GM18502 (cell line): ENCODE results near the gene OR6N1.

Experiments used
- ATAC-seq: cut with Tn5 transposase; IDR thresholded peaks from one replicate; pipeline ENCODE4 v1.9.1; 2021; ENCODE audit warnings: mild to moderate bottlenecking; ENCODE audit not compliant: unreplicated experiment, poor library complexity

Gene OR6N1, protein sequence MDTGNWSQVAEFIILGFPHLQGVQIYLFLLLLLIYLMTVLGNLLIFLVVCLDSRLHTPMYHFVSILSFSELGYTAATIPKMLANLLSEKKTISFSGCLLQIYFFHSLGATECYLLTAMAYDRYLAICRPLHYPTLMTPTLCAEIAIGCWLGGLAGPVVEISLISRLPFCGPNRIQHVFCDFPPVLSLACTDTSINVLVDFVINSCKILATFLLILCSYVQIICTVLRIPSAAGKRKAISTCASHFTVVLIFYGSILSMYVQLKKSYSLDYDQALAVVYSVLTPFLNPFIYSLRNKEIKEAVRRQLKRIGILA

DNA sequence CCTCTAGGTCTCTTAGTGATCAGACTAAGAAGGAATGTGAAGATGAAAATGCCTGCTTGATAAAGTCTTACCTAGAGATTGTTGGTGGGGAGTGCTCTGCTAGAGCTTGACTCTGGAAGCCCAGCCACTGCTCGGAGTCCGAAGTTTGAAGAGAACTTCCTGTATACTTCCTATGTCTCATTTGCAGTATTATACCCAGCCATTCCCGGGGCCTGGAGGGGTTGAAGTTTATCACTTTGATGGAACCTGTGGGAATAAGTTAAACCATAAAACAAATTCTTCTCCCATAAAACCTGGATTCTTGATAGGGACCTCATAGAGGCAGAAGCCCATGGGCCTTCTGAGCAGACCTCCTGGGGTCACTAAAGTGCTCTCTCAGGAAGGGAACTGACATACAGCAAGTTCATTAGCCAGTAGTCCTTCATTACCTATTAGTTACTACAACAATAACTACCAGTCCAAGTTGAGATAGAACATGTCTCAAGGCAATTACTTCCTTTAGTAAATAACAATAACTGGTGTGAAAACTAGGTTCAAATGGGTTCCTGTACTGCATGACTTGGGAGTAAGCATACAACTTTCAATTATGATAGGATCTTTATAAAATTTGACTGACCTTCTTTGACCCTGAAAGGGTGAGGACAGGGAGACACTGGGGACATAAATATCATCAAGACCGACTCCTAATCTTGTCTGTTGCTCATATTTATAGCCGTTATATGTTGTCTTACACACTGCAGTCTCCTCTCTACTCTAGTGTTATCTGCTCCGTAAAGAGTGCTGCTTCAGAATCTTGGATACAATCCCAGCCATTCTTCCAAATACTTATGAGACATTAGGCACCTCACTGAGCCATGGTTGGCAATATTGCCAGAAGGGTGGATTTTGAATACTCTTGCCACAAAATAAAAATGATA is at the start of gene OR6N1:
Gene OR6N1, minus strand, starts transcription at position 246 of the 917 bp plus-strand sequence. CDS start 5,513 bp downstream, outside the sequence.
- no peak for ATAC-seq

DNA sequence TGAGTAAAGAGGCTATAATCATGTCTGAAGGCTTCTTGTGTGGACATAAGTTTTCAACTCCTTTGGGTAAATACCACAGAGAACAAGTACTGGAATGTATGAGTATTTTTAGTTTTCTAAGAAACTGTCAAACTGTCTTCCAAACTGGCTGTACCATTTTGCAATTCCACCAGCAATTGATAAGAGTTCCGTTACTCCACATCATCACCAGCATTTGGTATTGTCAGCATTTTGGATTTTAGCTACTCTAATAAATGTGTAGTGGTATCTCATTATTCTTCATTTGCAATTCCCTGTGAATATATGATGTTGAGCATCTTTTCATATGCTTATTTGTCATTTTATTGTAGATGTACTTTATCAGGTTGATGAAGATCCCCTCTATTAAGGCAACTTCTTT is 49.7 kb upstream of the OR6N1 start:
- no peak for ATAC-seq

DNA sequence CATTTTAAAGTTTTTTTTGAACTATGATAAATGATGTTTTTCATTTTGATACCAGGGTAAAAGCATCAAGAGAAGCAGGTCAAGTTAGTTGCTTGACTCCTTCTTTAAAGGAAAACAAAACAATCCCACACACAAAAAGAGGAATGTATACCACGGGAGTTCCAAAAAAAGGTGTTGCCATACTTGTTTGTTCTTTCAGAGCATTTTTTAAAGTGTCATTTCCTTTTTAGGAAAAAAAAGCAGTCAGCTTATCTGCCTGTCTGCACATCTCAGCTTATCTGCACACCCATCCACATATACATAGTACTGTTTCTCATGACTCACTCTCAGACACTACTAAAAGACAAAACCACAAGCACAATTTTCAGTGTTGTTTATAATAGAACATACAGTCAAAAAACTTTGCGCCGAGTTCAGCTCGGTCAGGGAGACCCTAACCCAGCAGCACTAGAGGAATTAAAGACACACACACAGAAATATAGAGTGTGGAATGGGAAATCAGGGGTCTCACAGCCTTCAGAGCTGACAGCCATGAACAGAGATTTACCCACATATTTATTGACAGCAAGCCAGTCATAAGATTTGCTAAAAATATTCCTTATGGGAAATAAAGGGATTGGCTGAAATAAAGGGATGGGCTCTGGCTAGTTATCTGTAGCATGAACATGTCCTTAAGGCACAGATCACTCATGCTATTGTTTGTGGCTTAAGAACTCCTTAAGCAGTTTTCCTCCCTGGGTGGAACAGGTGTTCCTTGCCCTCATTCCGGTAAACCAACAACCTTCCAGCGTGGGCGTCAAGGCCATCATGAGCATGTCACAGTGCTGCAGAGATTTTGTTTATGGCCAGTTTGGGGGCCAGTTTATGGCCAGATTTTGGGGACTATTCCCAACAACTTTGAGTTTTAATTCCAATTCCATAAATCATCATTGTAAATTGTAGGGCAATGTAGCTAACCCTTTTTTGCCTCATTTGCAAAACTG is 47.8 kb upstream of the OR6N1 start:
- ATAC-seq: peak; percentile 98

DNA sequence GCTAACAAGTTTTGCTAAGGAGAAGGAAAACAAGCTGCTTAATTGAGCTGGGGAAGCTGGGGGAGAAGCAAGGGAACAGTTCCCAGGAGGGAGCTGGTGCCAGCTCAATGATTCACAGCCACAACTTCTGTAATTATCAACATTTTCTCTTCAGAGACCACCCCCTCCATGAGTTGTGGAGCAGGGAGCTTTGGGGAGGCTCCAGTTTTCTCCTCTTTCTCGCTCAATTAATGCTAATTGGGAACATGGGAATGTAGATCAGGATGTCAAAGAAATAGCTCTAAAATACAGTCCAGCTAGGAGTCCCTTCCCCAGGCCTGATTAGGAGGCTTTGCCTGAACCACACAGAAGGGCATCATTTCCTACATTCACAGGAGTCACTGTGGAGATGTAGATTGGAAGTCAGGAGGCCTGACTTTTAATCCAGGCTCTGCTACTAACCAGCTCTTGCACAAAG is 47.0 kb upstream of the OR6N1 start:
- peak; percentile 12 for ATAC-seq

DNA sequence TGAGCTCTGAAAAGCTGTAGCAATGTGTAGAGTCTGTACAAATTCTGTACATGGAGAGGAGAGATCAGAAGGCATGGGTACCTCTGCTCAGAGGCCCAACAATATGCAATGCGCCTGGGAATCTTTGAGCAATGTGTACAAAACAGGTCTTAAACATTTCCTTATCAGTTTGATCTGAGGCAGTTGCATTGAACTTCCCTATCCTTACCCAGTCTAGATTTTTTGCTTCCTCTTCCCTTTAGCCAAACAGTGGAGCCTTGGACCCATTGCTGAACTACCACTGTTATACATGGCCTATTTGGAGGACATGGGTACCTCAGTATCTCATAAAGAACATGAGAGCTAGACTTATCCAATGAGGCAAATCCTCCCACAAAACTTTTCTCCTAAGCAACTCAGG is 46.6 kb upstream of the OR6N1 start:
- no peak for ATAC-seq

DNA sequence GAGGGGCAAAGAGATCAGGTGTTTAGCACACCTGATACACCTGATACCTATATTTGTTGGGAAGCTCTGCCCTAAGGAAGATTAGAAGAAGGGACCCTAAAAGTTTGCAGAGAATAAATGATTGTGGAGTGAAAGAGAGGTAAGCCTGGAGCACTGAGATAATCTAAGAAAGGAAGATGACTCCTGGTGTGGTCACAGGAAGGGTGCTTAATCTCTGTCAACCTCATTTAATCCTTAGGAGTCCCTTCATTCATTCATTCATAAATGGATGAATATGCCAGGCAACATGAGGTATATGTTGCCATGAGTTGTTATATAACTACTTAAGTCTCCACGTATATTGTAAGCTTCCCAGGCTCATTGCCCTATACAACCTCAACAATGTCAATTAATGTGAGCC is 43.0 kb upstream of the OR6N1 start:
- ATAC-seq: no peak

DNA sequence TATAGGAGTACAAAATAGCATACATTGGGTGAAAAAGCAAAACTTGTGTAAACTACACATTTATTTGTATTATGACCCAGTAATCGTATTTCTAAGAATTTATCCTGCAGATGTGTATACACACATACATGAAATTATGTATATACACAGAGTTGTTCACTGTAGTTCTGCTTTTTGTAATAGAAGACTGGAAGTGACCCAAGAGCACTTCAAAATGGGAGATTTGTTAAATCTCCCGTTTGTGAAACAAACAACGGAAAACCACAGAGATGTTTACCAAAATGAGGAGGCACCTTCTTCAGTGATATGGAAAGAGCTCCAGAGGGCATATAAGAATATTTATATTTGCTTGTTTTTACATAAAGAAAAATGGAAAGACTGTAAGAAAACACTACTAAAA is 41.2 kb upstream of the OR6N1 start:
- no peak for ATAC-seq

DNA sequence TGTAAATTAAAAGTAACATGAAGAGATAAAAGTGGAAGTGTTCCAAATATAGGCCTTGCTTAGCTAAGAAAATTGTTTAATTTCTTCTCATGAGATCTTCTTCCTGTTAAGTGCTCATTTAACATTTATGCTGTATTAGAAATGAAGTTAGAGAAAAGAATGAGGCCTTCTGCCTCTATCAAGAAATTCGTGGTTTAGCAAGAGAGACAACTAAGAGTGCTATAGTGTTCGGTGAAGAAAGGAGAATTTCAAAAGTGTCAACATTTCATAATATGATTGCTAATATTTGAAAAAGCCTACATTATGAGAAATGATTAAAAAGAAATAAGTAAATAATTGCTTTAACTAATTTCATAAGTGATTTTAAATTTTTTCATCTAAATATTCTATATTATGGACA is 40.3 kb upstream of the OR6N1 start:
- no peak for ATAC-seq

DNA sequence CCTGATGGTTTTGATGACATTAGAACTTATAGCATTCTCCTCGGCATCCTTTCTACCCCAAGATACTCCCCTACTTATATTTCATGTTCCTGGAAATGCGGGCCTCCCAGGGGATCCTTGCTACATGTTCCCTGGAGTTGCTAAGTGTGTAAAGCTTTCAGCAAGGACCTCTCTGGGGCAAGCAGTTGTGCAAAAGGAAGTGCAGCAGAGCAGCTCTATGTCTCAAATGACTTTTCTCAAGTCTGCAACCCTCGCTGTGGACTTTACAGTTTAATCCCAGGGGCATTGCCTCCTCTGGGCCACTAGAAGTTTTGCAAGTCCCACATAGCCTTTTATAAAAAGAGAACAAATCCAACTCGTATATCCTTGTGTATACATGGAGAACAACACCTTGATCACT is 38.3 kb upstream of the OR6N1 start:
- no peak for ATAC-seq

DNA sequence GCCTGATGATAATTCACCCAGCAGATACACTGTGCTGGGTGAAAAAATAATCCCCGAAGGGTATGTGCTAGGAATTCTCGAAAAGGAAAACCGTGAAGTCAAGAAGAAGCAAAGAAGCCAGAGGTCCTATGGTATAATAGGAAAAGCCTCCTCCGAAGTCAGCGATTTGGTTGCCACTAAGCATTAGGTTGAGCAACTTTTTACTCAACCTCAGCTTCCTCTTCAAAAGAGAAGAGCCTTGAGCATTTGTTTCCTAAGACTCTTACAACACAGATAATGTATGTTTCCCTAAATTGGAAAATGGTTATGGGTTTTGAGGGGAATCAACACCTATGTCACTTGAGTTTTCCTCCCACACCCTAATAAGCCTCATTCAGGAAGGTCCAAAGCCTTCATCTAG is 37.9 kb upstream of the OR6N1 start:
- ATAC-seq: no peak

DNA sequence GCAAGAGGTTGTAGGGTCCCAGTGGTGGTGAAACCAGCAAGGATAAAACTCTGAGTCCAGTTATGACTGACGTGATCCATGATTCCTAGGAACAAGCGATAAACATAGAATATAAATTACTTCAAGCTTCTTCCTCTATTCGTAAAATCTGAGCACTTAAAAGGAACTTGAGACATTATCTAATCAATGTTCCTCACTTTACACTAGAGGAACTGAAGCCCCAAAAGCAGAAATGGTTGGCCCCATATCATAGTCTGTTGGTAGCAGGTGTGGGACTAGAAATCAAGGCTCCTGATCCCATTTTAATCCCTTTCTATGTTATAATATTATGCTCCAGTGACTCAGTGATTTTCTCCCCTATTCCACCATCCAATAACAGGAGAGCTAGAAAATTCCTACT is 37.3 kb upstream of the OR6N1 start:
- ATAC-seq: no peak

DNA sequence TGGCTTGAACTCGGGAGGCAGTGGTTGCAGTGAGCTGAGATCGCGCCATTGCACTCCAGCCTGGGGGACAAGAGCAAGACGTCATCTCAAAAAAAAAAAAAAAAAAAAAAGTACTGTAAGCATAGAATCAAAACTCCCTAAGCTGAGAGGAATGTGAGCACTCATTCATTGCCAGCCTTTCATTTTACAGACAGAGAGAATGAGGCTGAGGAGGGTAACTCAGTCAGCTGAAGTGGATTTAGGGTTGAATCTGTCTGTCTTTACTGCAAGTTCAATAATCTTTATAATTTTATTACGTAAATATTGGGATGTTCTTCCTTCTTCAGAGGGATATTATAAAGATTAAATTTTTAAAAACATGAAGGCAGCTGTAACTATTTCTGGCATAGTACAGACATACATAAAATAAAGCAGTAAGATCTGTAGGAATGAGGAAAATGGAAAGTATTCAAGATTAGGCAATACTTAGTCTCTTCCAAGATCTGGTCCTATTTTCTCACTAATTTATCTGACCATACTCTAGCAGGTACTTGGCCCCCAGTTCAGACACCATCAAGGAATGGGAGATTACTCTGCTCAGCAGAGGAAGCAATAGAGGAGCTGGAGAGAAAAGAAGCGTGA is 35.0 kb upstream of the OR6N1 start:
- ATAC-seq: no peak

DNA sequence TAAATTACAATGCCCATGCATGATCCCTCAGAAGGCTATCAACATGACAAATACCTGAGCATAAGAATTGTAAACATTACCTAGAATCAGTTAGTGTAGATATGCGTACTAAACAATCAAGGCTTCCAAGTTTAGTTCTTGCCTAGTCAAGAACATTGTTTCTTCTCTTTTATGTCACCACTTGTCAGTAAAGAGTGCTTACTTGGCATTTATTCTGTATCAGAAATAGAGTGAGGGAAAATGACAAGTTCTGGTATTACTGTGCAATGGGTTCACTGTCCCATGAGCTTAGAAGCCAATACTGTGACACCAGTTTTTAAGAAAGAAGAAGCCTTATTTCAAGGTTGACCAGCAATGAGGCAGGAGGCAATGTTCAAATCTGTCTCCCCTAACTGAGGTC is 31.7 kb upstream of the OR6N1 start:
- no peak for ATAC-seq

DNA sequence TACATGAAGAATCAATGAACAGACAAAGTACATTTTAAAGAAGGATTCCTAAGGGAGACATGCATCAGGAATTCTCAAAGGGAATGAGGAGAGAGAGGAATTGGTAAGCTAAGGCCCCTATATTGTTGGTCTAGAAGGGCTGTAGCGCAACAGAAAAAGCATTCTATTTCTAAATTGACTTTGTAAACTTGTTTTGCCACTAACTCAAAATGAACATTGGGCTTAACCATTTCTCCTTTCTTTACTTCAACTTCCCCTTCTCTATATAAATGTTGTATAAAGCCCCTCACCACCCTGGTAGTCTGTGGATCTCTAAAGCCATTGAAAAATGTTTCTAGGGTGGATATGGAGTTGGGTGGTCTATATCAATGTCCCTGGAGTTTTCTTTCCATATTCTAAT is 29.4 kb upstream of the OR6N1 start:
- no peak for ATAC-seq

DNA sequence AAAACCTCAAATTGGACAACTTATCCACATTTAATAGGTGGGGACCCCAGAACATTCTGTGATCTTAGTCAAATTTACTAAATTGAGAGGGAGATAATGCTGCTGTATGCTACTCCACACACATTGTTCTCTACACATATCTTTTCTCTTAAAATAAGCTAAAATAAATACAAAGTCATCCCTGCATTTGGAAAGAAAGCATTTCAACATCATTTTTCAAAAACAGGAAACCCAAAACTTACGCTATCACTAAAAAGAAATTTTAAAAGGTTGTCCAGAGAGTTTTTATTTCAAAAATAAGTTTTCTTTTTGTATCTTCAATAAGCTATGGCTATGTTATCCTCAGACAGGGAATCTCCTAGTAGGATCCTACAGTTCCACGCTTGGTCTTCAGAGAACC is 28.5 kb upstream of the OR6N1 start:
- no peak for ATAC-seq

DNA sequence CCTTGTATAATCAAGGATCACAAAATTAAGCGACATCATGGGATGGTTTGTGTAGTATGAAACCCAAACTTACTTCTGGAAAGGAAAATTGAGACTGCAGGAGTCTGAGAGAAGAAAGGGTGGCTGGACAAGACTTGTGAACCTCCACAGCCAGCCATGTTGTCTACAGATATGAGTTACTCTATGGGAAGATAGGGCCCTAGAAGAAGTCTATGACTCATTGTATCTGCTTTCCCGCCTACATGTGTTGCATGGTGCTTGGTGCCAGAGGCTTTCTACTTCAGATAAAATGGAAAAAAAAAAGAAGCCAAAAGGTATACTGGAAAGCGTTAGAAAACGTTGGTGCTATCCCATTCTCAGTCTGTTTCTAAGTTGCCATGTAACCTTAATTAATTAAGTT is 27.7 kb upstream of the OR6N1 start:
- ATAC-seq: no peak

DNA sequence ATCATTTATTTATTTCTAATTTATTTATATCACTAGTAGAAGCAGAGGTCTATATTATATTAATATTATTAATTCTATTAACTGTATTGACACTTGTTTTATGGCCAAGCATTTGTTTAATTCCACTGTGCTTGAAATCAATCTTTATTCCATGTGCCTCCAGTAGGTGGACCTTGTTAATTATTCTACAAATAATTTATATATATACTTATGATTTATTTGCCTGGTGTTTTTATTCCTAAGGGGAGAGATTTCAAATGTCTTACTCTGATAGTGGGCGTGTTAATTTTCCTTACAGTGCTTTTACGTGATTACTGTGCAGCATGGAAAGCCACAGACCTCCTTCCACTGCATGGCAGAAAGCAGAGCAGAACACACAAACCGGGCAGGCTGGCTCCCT is 26.5 kb upstream of the OR6N1 start:
- no peak for ATAC-seq

DNA sequence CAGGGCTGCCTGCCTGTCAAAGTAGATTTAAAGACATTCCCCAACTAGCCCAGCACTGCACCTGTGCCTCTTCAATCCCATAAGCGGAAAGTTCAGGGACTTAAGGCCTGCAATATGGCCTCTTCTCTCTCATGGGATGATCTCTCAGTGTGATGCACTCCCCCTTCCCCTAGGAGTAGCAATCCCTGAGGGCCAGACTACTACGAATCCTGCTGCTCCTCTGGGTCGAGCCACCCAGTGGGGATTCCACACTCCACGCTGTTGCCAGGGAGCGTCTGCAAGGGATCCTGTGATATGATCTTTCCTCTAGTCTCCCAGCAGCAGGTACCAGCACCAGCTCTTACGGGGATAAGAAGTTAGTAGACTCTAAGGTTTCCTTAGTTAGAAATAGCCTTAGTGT is 22.3 kb upstream of the OR6N1 start:
- ATAC-seq: no peak

DNA sequence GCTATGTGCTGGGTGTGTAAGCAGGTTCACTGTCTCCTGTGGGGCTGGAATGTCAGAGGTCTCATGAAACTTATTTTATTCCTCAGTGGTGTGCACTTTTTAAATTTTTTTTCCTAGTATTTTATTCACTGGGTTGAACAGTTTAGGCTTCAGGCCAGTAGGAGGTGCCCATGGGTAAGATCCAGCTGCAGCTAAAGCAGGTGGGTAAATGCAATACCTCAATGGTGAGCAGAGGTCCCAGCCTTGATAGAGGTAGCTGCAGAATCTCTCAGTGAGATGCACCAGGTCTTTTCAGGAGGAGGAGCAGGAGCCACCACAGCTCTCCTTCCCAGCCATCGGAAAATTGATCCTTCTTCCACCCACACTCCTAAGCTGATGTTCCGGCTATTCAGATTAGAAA is 21.6 kb upstream of the OR6N1 start:
- ATAC-seq: peak; percentile 65

DNA sequence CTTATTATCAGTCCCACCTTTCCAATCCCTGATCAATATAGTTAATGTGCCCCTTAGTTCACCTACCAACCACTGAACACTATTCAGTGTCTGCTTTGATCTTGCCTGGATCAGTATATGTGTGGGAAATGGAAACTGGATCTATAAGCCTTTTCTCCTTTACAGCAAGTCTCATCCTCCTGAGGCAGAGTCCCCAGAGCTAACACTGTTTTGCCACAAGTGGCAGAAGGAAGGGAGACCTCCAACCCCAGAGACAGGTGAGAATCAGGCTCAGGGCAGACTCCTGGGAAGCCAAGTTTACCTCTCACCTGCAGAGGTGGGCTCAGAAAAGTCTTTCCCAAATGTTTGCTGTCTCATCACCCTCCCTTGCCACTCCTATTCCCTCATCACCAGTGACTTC is 9.1 kb upstream of the OR6N1 start, which contains the start of gene OR6N2:
Gene OR6N2, minus strand, starts transcription at position 101 of the 400 bp plus-strand sequence. CDS start 3,569 bp downstream, outside the sequence.
- ATAC-seq: no peak
